ENCODE results near the gene GGTA1.
"Not testable (repeated sequence)": the region's sequence is repeated elsewhere in the genome, so short reads cannot be mapped to it uniquely, and the experiment has no call there.

Gene GGTA1

DNA sequence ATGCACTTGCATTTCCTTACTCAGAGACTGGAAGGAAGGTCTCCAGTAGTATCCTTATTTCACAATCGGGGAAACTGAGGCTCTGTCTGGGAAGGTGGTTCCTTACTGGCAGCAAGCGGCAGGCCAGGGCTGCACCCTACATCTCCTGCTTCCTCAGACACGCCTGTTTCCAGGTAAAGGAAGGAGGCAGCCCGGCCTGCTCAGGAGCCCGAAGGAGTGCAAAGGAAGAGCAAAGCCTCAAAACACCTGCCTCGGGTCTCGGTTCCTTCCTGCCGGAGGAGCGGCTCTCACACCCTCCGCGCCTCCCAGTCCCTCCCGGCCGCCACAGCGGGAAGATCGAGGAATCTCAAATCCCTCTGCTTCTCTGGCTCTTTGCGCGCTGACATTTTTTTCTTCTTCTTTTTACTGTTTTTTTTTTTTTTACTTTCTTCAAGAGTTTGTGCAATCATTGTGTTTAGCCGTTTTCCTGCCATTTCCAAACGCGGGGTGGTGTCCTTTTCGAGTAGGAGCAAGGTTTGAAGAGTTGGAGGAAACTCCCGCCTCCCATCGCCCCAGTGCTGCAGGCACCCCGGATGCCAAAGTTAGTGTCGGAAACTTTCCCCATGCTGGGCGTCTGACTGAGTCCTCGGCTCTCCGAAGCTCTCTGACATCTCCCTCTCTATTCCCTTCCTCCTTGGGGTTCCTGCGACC, 1.0 kb downstream of the GGTA1 start:
- DNase-seq: no peak

DNA sequence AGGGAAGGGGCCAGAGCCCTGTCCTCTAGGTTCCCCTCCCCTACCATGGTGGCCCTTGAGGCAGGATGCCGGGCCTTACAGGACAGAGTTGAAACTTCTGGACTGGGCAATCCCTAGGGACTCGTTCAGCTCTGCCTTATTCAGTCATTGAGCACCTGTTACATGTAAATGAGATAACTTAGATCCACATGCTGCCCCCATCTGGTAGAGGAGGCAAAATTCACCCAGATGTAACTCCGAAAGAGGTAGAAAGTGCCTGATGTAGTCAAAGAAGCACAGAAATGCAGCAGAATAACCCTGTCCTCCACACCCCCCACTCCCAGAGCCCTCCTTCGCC, 1.5 kb downstream of the GGTA1 start:
- peak; percentile 81 for DNase-seq

- no peak for DNase-seq
Measured at GRCh38 chr9:121495976-121496375, 3.7 kb downstream of the GGTA1 start.

GRCh38 chr9:121494192-121494591, 5.5 kb downstream of the GGTA1 start:
- DNase-seq: peak; percentile 40

DNA sequence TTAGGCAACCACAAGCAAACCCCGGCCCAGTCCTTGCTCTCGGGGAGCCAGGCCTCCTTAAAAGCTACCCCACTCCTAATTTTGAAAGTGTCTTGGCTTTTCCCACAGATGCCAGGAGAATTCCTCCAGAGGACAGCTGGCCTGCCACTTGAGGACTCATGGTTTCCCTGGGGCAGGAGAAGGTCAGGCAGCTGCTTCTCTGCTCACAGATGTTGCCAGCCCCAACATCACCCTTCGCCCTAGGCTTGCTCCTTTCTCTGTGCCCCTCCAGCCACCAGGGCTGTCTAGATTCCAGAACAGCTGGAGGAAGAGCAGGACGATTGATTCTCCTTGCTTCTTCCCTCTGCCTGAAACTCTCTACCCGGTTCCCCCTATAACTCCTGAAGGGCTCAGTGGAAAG, 8.5 kb downstream of the GGTA1 start:
- DNase-seq: no peak

DNA sequence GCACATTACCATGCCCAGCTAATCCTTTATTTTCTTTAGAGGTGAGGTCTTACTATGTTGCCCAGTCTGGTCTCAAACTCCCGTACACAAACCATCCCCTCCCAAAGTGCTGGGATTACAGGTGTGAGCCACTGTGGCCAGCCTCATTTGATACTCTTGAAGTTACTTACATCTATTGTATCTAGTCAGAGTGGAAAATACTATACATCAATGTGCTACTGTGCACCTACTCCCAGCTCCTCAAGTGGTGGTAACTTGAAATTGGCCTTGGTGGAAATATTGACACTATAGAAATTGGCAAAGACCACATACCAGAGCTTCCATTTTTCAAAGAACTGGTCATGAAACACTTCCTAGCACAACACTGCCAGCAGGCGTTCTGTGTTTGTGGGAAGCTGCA, 10.3 kb downstream of the GGTA1 start:
- no peak for DNase-seq

DNA sequence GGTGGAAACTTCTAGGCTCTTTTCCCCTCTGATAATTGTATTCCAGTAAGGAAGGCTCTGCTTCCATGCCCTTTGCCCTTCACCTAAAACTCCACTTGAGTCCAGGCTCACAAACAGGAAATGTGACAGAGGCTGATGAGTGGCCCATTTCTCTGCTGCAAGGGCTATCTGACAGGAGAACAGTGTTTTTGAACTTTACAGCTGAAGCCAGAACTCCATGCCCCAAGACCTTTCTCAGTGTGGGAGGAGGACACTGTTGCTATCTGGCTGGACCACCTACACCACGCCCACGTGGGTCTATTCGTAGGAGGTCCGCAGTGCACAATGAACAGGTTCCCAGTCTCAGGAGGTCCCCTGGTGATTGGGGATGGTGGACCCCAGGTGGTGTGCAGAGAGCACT, 13.6 kb downstream of the GGTA1 start:
- DNase-seq: no peak

DNA sequence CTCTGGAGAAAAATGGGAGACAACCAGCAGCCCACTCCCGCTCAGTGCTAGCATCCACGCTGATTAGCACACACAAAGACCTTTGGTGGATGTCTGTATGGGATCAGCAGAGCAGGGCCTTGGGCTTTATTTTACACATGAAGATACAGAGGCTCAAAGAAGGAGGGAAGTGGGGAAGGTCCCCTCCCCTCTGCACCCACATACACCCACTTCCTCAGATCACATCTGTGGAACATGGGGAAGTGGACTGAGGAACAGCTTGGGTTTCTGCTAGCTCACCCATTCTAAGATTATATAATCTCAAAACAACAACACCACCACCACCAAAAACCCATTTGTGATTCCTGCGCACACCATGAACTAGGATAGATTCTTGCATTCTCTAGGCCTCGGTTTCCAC, 14.0 kb downstream of the GGTA1 start:
- DNase-seq: no peak

DNA sequence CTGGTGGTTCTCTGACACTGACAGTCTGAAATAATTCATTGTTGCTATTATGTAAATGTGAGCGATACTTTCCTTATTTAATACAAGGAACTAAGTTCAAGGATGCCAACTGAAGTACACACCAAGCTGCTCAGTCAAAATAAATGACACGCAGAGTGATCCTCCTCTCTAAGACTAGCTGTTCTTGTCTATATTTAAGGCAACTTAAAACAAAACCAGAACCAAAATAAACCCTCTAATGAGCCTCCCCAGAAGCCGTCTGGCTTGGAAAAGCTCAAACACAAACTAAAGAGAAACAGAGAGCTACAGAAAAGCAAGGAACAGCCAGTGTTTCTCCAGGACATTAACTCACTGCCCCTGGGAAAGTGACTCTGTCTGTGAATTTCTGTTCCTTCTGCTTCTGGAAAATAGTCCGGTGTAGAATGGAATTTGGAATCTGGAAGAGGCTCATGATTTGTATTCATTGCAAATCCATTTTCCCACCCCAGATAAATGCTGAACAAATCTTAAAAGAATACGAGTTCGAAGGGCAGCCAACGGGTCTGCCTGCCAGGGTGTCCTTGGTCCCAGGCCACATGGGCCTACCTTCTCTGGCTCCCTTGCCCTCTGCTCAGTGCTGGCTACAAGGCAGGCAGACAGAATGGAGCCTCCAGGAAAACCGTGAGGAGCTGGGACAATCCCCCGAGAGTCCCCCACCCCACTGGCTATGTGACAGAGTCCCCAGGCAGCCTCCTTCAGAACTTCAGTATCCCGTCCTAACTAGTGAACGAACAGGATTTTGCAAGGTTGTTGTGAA, 14.8 kb downstream of the GGTA1 start:
- no peak for DNase-seq

DNA sequence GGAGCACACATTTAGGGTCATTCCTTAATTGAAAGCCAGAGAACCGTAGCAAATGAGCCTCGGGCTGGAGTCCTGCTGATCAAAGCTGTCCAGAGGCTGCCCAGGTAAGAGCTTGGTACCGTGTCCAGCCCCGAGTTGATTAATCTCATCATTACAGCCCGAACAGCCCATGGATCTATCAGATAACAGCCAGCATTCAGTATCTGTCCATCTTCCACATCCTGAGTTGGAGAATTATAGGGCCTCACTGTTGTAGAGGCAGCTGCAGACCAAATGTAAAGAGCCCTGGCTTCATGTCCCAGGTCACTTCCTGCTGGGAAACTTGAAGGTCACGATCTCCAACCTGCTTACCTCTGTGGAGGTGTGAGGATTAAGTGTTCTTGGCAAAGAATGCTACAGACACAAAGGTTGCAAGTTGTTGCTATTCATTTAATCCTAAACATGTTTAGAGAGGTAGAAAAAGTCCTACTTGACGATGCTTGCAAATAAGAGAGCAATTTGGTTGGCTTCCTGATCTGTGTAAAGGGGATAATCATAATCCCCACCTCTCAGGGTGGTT, 16.1 kb downstream of the GGTA1 start:
- no peak for DNase-seq

DNA sequence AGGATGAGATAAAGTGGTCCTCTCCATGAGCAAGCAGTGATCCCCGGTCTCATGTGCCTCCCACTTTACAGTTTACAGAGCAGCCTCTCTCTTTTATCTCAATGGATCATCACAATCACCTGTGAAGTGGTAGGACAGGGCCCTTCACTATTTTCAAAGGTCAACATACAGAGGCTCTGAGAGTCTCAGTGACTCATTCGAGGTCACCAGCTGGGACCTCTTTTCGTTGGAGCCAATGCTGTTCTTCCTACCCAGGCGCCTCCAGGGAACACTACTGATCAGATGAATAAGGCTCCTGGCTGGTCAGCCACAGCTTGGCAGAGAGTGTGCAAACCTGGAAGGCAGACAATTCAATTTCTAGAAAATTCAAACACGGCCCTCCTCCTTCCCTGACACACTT, 16.6 kb downstream of the GGTA1 start:
- no peak for DNase-seq

GRCh38 chr9:121478816-121479676, 20.6 kb downstream of the GGTA1 start:
- DNase-seq: no peak

DNA sequence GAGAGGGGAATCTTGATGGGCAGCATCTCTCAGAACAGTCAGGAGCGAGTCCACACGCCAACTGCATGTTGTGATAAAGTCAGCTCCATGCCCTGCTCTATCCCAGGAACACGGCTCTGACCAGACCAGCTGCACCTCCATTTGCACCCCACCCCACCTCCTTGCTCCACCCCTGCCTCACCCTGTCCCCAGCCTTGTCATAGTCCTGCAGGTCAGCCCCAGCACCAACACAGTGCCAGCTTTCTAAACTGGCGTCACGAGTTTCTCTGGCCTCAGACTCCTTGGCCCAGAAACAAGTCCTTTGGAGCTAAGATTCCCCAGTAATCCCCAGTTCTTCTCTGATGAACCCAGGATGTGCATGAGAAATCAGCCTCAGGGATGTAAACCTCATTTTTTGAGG, 23.5 kb downstream of the GGTA1 start:
- DNase-seq: no peak

- no peak for DNase-seq
Measured at GRCh38 chr9:121474231-121474947, 25.3 kb downstream of the GGTA1 start.

DNA sequence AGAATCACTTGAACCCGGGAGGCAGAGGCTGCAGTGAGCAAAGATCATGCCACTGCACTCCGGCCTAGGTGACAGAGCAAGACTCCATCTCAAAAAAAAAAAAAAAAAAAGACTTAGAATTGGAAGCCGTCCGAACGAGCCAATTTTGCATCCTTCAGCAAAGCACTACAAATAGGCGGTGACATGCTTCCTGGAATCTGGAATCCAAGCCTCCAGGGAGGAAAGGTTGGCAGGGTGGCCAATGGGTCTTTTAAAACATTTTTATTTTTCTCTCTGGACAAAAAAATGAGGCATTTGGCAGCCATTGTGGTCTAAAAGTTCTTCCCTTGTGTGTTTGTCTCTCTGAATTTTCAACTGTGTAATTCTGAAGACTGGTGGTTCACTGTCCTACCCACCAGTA, 26.4 kb downstream of the GGTA1 start:
- no peak for DNase-seq

DNA sequence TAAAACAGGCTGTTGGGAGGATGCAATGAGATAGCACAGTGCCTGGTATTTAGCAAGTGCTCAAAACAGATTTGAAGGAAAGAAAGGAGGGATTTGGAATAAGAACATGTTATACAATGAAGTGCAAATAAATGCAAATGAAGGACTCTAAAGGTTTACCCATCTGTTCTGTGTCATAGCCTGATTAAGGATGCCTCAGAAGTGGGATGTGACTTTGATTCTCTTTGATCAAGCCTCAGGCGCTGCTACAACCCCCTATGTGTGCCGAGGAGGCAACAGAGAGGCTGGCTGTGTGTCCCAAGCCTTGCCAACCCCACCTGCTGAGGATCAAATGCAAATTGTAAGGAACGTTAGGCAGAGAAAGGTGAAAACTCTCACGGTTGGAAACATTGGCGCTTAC, 27.2 kb downstream of the GGTA1 start:
- DNase-seq: no peak

DNA sequence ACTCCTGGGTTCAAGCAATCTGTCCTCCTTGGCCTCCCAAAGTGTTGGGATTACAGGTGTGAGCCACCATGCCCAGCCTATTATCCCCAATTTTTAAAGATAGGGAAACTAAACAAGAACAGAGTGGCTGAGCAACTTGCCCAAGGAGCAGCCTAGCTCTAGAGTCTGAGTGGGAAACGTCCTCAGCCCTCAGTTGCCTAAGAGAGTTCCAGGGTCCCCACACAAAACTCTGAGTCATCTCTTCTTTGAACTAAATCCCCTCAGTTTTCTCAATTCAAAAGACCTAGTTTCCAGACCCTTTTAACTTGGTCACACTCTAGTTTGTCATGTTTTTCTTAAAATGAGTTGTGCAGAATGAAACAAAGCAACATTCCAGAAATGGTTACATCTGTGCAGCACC, 33.5 kb downstream of the GGTA1 start:
- no peak for DNase-seq

GRCh38 chr9:121464968-121465367, 34.7 kb downstream of the GGTA1 start:
- DNase-seq: no peak

- peak; percentile 37 for DNase-seq
Measured at GRCh38 chr9:121463026-121463807, 36.4 kb downstream of the GGTA1 start.

GRCh38 chr9:121459513-121459912, 40.1 kb downstream of the GGTA1 start:
- no peak for DNase-seq

DNA sequence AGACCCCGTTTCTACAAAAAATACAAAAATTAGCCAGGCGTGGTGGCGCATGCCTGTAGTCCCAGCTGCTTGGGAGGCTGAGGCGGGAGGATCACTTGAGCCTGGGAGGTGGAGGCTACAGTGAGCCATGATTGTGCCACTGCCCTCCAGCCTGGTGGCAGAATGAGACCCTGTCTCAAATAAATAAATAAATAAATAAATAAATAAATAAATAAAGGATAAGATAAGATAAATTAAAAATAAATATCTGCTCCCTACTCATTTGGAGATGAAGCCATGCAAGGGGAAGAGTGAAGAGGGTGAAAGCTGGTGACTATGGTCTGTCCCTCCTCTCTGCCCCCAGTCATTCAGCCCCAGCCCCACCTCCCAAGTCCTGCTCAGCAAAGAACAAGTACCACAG, 41.2 kb downstream of the GGTA1 start:
- DNase-seq: not testable (repeated sequence)
